NCI-H2171 (cell line): Measurements from ENCODE around the gene TBC1D9B.
"Not testable (repeated sequence)": the region's sequence is repeated elsewhere in the genome, so short reads cannot be mapped to it uniquely, and the experiment has no call there.

ENCODE experiments used
- DNase-seq: peaks from one replicate; lab custom pipeline; 2025; lab: John Stamatoyannopoulos, UW

Gene TBC1D9B

GRCh38 chr5:179885491-179886090 lies 22.1 kb downstream of the TBC1D9B start:
- DNase-seq, result no peak

GRCh38 chr5:179883163-179883562 lies 24.5 kb downstream of the TBC1D9B start:
- no peak for DNase-seq

- DNase-seq, result no peak
Observed at GRCh38 chr5:179882338-179882737, 25.4 kb downstream of the TBC1D9B start.

DNA sequence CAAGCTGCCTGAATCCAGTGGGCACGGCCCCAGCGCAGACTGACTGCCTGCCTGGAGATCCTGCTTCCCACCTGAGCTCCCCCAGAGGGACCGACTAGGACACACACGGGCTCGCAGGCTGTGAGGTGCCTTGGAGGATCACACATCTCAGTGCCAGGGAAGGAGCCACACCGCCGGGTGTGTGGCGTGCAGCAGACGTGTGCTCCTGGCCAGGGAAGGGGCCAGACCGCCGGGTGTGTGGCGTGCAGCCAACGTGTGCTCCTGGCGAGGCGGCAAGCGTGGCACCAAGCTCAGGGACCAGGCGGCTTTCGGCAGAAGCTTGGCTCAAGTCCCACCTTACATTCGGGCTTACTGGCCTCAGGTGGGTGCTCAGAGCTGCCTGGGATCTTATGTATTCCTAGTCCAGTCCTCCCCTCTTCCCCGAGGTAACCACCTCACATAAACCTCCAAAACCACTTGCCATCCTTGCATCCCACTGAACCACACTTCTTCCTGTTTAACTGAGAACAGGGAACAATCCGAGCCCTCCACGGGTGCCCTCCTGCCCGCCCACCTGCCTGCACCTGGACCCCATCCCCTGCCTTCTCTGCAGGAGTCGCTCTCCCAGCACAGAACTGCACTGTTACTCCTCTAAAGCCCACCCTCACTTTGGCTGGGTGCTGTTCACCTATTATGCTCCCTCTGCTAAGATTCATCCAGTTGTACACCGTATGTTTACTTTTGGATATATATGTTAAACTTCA lies 26.7 kb downstream of the TBC1D9B start:
- DNase-seq, result no peak

GRCh38 chr5:179880066-179880650 lies 27.5 kb downstream of the TBC1D9B start:
- no peak for DNase-seq

GRCh38 chr5:179879690-179880010 lies 28.0 kb downstream of the TBC1D9B start:
- no peak for DNase-seq

- DNase-seq, result no peak
Observed at GRCh38 chr5:179879003-179879689, 28.6 kb downstream of the TBC1D9B start.

DNA sequence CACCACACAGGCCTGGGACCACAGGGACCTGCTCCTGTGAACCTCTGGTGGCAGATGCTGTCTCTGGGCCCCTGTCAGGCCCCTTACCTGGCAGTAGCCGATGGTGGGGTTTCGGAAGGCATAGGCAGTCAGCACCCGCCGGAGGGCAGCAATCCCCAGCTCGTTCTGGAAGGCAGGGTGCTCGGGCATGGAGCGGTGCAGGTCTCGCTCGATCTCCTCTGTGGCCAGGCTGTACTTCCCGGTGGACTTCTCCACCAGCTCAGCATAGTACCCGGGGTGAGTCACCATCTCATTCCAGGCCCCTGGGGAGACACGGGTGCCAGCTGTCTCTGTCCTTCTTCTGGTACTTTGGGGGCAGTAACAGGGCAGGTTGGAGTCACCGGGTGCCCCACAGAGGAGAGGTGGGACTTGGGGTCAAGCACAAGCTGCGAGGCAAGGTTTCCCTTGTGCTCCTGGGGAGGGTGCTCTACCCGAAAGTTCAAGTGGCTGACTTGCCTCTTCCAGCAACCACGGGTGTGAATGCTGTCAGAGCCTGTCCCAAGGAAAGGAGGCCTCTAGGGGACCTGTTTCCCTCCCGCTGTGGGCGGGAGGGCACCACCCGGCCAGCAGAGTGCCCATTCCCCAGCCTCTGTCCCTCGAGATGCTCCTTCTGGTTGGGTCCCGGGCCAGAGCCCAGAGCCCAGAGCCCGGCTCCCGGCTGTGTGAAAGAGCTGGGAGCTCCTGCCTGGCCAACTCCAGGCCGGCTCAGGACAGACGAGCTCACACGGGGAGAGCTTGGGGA lies 29.3 kb downstream of the TBC1D9B start:
- DNase-seq, result no peak

DNA sequence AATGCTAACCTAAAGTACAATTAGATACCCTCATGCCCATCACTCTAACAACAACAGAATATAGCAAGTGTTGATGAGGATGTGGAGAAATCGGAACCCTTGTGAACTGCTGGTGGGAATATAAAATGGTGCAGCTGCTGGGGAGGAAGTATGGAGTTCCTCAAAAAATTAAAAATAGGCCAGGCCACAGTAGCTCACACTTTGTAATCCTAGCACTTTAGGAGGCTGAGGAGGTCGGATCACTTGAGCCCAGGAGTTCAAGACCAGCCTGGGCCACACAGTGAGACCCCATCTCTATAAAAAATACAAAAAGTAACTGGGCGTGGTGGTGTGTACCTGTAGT lies 31.1 kb downstream of the TBC1D9B start:
- no peak for DNase-seq

GRCh38 chr5:179875741-179876609 lies 31.7 kb downstream of the TBC1D9B start:
- DNase-seq, result no peak

DNA sequence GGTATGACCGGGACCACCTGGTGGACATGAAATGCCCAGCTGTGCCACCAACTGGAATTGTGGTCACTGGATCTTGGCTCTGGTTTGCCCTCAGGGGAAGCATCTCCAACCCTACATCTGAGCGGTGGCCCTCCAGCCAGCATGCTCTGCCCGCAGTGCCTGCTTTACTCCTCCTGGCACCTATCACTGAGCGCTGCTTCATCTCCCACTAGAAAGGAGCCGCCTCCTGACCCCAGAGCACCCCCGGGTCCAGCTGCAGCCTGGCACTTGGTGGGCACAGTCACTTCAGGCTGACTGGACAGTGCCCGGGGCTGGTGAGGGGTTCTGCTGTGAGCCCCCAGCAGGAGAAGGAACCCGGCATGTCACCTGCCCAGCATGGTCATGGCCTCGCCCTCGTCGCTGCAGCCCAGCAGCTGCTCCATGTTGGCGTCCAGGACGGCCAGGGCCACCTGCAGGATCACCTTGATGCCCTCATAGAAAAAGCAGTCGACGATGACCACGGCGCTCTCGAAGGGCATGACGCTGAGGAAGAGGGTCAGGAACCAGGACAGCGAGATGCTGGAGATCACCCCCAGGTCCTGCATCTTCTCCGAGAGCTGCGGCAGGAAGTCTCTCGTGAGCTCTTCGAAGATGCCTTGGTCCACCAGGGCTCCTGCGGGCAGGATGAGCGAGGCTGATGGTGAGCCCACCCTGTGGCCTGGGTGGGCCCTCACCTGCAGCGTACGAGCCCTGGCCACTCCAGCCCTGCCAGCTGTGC lies 33.0 kb downstream of the TBC1D9B start:
- no peak for DNase-seq

DNA sequence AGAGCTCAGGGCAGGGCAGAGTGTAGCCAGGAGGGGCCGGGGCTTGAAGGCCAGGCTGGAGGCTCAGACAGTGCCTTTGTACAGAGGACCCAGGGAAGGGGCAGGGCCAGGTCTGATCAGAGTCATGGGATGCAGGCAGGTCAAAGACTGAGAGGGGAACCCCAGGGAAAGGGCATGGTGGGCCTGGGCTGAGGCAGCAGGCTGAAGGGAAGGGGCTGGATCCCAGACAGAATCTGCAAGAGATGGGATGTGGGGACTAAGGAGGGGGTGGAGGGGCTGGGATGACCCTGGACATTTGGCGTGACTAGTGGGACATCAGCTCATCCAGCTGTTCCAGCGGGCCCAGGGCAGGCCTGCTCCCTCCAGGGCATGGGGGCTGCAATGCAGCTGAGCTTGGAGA lies 33.6 kb downstream of the TBC1D9B start:
- DNase-seq, result no peak

DNA sequence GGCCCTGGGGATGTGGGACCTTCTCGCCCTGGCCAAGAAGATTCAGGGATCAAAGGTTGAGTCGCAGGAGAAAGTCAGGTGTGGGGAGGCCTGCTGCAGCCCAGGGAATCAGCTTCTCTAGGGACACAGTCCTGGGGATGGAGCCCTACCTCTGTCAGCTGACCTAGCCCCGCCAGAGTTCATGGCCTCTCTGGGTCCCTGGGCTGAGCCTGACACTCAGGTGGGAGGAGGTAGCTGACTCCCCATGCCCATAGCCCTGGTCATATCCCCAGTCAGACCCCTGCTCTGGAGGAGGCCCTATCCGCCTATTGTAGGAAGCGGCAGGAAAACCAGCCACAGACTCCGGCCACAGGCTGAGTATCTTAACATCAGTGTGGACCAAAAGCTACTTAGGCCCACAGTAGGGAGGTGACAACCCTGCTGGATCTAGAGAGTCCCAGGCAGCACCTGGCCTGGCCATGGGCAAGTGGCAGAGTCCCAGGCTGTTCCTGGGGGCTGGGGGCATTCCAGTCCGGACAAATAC lies 34.0 kb downstream of the TBC1D9B start:
- no peak for DNase-seq

DNA sequence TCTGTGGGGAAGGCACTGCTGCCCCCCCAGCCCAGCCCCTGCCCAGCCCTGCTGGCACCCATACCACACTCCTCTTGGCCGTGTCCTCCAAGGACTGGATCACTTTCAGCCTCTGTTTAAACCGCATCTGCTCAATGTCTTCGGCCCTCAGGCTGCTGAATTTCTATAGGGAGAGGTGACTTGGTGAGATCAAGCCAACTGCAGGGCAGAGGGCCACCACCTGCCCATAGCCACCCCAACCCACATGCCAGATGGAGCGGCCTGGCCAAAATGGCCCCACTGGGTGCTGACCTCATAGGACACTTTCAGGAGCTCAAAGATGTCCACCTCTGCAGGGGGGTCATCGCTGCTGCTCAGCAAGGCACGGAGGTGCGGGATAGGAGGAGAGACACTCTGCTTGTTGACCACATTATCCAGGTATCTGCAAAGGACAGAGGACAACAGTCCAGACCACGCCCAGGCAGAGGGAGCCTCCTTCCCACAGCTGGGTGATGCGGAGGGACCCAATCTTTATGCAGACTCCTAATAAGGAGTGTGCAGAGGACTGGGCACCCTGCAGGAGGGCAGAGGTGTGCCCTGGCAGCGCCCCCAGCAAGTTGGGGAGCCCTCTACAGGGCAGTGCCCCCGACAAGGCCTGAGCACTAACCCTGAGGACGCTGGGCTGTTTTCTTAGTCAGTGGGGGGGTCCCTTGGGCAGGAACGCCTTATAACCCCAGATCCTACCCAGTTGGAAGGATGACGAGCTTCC lies 34.7 kb downstream of the TBC1D9B start:
- no peak for DNase-seq

GRCh38 chr5:179872055-179872827 lies 35.5 kb downstream of the TBC1D9B start:
- no peak for DNase-seq

DNA sequence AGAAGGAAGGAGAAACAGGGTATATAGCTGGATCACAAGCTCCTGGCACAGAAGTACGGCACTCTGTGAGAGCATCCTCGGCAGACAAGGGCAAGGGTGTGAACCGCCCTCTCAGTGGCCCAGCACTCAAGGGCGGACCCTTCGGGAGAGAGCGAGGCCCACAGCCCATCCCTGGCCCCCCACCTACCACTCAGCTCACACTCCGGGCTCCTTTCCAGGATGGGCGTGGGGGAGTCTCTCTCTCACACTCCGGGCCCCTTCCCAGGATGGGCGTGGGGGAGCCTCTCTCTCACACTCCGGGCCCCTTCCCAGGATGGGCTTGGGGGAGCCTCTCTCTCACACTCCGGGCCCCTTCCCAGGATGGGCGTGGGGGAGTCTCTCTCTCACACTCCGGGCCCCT lies 36.2 kb downstream of the TBC1D9B start:
- not testable (repeated sequence) for DNase-seq

DNA sequence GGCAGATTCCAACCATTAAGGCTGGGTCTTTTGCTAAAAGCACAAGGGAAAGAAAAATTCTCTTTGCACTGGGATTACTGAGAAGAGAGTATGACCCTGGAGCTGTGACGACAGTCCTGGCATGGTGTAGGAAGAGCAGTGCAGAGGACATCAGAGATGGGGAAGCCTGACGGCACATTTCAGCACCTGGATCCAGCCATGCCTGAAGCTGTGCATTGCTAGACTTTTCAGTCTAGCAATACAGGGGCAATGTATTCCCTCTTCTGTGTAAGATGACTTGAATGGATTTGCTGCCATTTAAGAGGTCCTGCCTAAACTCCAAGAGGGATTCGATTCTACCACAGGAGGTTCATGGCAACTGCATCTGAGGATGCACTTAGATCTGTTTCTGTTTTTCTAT lies 36.7 kb downstream of the TBC1D9B start:
- DNase-seq, result no peak

DNA sequence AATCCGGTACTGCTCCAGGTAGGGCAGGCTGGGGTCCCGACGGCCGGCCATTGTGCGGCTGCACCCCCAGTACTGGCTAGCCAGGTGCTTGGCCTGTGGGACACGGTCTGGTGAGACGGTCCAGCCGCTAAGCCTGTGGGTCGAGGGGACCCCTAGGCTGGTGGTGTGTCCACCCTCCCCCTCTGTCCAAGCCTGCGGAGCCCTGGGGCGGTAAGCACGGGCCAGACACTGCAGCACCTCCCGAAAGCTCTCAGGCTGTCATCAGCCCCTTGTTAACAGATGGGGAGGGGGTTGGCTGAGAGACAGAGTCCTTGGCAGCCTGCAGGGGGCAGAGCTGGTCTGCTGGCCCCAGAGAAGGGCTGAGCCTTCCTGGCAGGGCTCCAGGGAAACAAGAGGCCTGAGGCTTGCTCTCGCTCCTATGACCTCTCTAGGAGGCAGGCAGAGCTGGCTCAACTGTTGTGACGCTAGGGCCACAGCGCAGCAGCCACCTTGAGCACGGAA lies 37.2 kb downstream of the TBC1D9B start:
- DNase-seq, result no peak
